Right renal pelvis (tissue), 4 donors: Measurements from ENCODE around the gene ITPR1. TPM values are rescaled to one million over a fixed set of nuclear protein-coding genes. Genes with fewer than 3 reads are reported as not detected.
"Not testable (repeated sequence)": the region's sequence is repeated elsewhere in the genome, so short reads cannot be mapped to it uniquely, and the experiment has no call there.

Source experiments
- DNase-seq, 4 donors: peaks; one replicate each; pipeline ENCODE4 v3.0.0-alpha.2; 2013; ENCODE audit warnings: low read depth in 4 of 4, low spot score in 3 of 4, missing footprints in 1 of 4
- polyA plus RNA-seq, 4 donors: library from polyadenylated mRNA; unstranded; fragments of 120-200 nt; gene quantifications; one replicate each; pipeline ENCODE4 v1.2.1, GENCODE V29; 2013; ENCODE audit not compliant: insufficient read length in 4 of 4

ITPR1 gene
- polyA plus RNA-seq, 4 donors: 48.1 to 61.2 (median 53.4) TPM

DNA sequence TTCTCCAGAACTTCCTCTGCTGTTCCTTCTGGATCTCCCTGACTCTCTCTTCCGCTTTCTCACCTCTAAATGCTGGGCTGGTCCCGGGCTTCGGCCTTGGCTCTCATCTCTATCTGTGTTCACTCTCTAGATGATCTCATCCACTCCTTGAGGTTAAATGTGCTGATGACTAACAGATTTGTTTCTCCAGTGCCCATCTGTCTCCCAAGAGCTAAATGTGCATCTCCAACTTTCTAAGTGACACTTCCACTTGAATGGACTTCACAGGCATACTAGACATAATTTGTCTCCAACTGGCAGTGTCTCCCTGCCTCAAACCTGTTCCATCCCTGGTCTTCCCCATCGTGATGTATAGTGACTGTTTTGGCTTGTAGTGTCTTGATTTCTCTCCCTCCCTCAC lies 95.3 kb downstream of the ITPR1 start:
- no peak for DNase-seq

DNA sequence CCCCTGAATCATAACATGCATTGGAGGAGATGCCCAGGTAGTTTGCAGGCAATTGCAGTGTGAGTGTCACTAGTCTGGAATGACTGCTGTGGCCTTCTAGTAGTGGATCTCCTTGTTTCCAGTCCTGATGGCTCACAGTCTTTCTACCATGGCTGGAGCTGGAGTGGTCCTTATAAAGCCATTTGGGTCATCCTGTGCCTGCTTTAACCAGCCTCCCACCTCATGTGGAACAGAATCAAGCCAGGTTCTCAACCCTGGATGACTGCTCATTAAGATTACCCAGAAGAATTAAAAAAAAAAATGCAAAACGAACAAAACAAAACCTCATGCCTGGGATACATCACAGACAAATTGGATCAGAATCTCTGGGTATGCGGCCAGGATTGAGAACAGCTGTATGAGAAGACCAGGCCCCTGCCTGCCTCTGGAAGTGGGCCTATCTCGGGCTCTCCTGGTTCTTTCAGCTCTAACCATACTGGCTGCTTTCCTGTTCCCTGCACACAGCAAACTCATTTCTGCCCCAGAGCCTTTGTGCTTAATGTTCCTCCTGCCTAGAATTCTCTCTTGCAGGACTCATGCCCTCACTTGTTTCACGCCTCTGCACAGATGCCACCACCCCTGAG lies 96.4 kb downstream of the ITPR1 start:
- DNase-seq: no peak

DNA sequence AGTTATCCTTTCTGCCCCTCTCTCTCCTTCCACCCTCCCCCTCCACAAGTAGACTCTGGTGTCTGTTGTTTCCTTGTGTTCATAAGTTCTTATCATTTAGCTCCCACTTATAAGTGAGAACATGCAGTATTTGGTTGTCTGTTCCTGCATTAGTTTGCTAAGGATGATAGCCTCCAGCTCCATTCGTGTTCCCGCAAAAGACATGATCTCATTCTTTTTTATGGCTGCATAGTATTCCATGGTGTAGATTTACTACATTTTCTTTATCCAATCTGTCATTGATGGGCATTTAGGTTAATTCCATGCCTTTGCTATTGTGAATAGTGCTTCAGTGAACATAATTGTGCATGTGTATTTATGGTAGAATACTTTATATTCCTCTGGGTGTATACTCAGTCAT lies 97.7 kb downstream of the ITPR1 start:
- not testable (repeated sequence) for DNase-seq

DNA sequence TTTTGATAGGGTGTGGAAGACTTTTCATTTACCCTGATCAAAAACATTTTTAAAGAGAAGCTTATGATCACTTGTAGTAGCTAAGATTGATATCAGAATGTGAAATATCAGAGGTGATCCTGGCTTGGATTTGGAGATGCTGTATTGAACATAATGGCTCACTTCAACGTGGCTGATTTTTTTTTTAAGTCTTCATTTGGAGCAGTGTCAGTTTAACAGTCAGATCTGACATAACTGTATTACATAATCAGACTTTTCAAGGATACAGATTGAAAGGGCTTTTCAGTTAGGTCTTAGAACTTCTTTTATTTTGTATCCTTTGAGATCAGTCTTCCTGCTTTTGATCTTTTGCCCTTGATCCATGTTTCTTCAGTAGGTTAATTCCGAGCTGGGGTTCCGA lies 98.5 kb downstream of the ITPR1 start:
- no peak for DNase-seq

DNA sequence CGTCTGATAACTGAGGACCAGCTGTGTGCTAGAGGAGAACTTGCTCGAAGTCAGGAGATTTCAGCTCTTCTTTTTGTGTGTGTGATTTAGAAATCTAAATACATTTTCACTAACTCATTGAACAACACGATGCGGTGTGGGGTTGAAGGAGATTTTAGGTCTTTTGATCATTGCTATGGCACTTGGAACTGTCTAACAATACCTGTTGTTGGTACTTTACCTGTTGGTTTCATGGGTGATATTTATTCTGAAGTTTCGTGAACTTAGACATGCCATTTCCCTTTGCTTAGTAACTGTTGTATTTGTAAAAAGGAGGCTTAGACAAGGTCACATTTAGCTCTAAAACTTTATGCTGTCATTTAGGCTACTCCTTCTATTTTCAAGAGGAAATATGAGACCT lies 99.9 kb downstream of the ITPR1 start:
- no peak for DNase-seq

DNA sequence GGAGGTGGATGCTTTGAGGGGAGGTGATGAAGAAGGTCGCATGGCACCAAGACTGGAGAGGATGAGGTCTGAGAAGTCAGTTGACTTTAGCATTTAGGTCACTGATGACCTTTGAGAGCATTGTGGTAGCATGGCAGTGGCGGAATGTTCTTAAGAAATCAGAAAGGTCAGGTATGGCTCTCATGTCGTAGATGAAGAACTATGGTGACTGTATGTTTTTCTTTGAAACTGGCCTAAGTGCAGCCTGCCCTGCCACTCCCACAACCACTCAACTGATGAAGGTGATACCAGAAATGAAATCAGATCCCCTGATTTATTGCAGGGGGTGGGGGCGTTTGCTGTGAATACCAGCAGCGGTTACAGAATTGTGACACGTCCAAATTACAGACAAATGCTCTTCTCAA lies 102.6 kb downstream of the ITPR1 start:
- DNase-seq: no peak

DNA sequence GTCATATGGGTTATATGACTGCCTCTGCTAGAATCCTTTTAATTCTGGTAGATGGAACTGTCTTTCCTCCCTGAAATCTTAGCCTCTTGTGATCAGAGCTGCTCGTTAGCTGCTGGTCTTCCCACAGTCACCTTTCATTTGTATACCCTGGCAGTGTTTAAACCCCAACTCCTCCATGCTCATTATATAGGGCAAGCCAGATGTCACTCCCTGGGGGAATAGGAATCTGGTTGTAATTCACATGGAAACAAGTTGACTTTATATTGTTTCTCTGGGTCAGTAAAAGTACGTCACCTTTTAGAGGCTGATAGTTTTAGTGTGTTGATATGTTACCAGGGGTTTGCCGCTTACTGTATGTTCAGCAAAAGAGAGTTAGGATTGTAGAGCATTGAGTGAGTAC lies 103.5 kb downstream of the ITPR1 start:
- no peak for DNase-seq

DNA sequence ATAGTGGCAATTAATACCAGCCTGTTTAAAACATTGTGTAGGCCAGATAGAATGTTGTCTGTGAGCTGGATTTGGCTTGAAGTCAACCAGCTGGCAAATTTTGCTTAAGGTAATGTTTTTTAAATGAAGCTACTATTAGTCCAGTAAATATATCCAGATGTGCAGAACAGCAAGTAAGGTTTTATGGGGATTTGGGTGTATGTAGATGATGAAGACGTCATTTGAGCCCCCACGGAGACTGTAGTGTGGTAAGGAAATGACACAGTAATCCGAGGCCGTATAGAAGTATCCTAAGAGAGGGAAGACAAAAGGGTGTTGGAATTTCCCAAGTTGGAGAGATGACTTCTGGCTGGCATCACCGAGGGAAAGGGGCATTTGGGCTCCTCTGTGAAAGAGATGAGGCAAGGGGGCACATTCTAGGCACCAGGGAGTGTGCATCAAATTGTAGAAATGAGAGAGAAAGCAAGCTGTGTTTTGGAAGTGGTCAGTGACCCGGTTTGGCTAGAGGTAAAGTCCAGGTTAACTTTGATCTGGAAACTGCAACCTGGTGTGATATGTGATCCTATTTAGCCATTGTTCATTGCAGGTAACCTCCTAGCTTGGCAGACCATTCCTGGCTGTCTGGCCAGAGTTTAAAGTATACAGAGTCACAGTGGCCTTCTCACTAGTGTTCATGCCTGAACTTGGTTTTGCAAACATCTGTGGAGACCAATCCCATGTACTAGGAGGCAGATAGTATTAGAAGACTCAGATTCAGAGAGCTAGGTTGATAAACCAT lies 104.2 kb downstream of the ITPR1 start:
- no peak for DNase-seq

DNA sequence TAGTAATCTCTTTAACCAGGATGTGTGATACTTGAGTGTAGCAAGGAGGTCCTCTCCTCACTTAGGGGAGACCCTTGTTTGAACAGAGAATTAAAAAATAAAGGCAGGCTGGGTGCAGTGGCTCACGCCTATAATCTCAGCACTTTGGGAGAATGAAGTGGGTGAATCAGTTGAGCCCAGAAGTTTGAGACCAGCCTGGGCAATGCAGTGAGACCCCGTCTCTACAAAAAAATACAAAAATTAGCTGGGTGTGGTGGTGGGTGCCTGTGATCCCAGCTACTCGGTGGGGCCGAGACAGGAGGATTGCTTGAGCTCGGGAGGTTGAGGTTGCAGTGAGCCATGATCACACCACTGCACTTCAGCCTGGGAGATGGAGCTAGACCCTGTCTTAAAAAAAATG lies 105.1 kb downstream of the ITPR1 start:
- not testable (repeated sequence) for DNase-seq

DNA sequence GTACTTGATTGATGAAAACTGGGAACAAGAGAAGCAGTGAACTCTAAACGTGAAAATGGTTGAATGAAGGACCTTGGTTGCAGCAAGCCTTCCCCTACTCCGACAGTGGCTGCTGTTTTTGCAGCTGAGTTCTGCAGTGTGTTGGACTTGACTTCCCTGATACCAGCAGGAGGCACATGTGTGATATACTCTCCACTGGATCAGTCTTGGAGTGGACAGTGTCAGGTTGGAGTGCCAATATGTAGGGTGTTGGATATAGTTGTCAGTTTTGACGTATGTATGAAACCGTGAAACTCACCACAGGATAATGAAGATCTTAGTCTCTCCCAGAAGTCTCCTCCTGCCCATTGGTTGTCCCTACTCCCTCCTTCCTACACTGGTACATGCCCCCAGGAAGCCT lies 106.5 kb downstream of the ITPR1 start:
- DNase-seq: no peak

DNA sequence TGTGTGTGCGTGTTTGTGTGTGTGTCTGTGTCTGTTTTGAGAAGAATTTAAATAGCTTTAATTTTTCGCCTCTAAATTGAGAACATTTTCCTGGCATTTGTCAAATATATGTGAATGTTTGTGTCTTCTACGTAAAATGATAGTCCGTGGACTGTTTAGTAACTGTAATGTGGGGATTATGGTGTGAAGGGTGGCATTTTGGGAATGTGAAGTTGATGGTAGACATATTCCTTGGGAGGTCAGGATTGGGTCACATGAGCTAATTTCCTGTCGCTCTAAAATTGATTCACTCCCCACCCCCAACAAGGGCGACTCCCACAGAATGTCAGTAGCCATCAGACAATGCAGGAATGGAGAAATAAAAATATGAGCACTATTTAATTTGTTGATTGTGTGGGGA lies 107.3 kb downstream of the ITPR1 start:
- no peak for DNase-seq

DNA sequence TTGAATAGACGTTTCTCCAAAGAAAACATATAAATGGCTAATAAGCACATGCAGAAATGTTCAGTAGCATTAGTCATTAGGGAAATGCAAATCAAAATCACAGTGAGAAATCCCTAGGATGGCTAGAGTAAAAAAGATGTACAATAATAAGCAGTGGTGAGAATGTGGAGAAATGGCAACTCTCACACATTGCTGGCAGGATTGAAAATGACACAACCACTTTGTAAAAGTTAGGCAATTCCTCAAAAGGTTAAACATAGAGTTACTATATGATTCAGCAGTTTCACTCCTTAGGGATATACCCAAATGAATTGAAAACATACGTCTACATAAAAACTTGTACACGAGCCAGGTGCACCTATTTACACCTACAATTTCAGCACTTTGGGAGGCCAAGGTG lies 108.7 kb downstream of the ITPR1 start:
- no peak for DNase-seq

DNA sequence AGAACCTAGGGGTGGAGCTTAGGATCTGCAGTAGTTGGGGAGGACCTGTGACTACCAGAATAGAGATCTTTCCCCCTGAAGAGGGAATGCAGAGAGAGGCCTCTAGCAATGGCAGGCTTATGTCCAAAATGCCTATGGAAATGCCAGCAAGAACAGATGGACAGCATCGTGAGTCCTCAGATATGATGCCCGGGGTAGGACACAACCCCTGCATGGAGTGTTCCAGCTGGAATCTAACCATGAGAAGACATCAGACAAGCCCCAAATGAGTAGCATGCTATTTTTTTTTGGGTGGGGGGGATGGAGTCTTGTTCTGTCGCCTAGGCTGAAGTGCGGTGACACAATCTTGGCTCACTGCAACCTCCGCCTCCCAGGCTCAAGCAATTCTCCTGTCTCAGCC lies 111.5 kb downstream of the ITPR1 start:
- no peak for DNase-seq

DNA sequence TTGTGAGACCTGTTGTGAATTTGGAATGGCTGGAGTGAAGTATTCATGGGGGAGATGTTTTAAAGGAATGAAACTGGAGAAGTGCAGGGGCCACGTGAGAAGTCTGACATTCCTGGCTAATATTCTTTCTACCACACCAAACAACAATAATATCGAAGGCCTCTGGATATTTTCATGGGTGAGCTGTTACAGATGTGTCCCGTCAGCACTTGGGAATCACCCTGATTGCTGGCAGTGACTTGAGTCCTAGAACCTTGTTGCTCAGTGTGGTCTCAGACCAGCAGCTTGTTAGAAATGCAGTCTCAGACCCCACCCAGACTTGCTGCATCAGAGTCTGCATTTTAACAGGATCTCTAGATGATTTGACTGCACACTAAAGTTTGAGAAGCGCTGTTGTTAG lies 113.8 kb downstream of the ITPR1 start:
- no peak for DNase-seq

DNA sequence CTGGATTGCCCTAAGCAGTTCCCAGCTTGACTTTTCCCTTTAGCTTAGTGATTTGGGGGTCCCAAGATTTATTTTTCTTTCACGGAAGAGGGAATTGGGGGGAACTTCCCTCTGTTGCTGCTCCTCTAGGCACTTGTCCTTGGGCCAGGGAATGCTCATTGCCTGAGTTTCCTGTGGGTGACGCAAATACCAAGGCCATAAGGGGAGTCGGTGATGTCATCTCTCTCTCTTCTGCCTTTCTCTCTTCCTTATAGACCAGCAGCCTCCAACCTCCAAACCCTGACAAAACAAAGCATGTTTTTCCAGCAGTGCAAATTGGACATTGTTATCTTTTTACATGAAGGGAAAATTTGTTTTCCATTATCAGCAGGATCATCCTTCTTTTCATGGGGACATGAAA lies 120.2 kb downstream of the ITPR1 start:
- DNase-seq: no peak

DNA sequence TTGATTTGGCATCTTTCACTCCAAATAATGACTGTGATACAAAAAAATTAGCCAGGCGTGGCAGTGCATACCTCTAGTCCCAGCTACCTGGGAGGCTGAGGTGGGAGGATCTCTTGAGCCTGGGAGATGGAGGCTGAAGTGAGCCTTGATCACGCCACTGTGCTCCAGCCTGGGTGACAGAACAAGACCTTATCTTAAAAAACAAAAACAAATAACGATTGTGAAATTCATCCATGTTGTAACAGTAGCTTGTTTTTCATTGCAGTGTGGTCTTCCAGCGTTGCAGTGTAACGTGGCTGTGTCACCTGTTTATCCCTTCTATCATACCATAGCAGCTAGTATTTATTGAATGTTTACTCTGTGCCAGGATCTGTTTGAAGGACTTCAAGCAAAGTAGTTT lies 120.9 kb downstream of the ITPR1 start:
- no peak for DNase-seq

DNA sequence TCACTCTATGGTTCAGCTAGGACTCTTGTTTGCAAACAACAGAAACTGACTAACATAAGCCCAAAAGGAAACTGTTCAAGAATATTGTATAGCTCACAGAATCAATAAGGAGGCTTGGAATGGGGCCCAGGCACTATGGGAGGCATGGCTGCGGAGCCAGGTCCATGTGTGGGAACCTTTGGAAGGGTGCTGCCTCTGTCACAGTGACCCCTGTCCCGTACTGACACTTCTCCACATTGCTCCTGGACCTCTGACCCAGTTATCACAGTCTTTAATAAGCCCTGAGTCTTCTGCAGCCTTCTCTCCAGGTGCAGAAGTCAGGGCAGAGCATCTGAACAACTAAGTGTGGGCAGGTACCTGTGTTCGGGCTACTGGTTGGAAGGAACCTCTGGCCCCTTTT lies 121.8 kb downstream of the ITPR1 start:
- DNase-seq: no peak

DNA sequence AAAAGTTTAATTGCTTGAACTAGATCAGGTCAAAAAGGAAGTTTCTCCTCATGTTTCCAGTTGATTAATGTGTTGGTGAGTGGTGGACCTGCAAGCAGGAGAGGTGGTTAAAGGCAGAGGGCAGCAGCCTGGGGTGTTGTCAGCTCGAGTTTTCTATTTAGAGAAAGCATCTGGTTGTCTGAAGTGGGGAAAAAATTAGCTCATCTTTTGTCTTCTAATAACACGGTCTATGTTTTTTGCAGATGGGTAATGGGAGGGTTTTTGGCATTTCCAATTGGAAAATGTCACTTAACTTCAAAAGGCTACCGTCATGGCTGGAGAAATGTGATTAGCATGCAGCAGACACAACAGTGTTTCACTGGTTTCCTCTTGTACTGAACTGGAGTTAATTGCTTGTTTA lies 122.6 kb downstream of the ITPR1 start:
- DNase-seq: peak in 1 of 4 donors; percentile 12

DNA sequence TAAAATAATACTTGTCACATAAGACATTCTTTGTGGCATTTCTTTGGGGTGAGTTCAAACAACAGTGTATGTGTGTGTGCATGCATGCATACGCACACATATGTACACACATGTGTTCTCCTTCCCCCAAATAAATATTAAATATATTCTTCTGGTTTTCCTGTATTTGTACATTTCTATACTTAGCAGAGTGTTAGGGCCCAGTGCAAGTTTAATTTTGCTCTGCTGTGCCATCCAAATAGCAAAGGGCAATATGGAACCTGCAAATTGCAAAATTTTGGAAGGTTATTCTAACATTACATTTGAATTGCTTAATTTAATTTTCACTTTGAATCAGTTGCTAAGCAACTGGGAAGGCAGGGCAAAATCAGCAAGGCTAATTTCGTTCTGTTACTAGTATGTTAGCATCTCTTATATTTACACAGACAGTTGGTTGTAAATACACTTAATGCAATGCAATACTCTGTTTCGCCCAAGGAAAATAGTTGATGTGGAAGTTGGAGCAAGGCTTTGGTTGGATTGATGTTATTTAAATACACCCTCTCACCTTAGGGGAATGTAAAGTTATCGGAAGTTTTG lies 130.4 kb downstream of the ITPR1 start:
- DNase-seq: no peak

DNA sequence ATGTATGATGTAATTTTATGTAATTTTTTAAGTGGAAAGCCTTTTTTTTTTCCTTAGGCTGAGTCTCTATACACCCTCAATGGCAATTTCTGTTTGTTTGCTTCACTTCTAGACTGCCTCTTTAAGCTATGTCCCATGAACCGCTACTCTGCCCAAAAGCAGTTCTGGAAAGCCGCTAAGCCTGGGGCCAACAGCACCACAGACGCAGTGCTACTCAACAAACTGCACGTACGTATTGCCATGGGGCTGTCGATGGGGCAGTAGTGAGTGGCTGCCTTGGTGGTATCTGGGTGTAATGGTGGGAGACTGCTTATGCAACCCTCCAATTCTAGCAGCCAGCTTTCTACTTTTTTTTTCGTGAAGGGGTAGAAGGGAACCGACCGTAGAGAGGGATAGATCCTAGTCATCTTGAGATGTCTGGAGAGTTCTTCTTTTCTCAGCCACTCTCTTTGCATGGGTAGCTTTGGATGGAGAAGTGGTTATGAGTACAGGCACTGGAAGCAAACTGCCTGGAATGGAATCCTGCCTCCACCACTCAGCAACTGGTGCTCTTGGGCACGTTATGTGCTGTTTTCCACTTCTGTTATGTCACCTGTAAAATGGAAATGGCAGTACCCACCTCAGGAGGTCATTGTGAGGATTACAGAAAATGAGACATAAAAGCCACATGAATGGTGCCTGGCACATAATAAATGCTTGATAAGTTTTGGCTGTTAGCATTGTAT lies 134.7 kb downstream of the ITPR1 start:
- DNase-seq: no peak
